T-cell (primary cell): ENCODE results near the gene OR6N1. TPM values are rescaled to one million over a fixed set of nuclear protein-coding genes. Genes with fewer than 3 reads are reported as not detected.

ENCODE experiments used
- ATAC-seq, 4 experiments: fragments of 200-7000 bp in 3 of 4; fragments of 150-1000 bp in 1 of 4; cut with Tn5 transposase; replicated peaks in 1 of 4; 1 replicate in 3 of 4; 2 replicates in 1 of 4; pipeline ENCODE4 v1.10.0; 2021; ENCODE audit warnings: moderate library complexity in 3 of 4, mild to moderate bottlenecking in 2 of 4, moderate number of reproducible peaks in 1 of 4
- CTCF ChIA-PET, 2 donors: fragments of 300-600 bp; sonication (Branson Sonifier 250); formaldehyde crosslinking; loops; one replicate each; lab custom pipeline; 2022; ENCODE audit warnings: antibody characterized with exemption in 2 of 2; lab: Charles Lee
- POLR2A ChIA-PET, 2 donors: fragments of 300-600 bp; sonication (Branson Sonifier 250); formaldehyde crosslinking; loops; one replicate each; lab custom pipeline; 2022; ENCODE audit warnings: antibody characterized with exemption in 2 of 2; lab: Charles Lee
- DNase-seq, 35 experiments: peaks; one replicate each; pipeline versions ENCODE4 v3.0.0 to v3.0.0-alpha.2; 2013 to 2023
- H3K27ac ChIP-seq: one replicate; pipeline ENCODE4 v1.5.1; 2013; ENCODE audit warnings: low read length
- H3K27me3 ChIP-seq, 2 experiments: replicated peaks in 1 of 2; 1 replicate in 1 of 2; 2 replicates in 1 of 2; pipeline versions ENCODE4 v1.6.1 to v1.7.0; 2013; ENCODE audit warnings: low read length in 1 of 2, mixed read lengths in 1 of 2; ENCODE audit not compliant: control insufficient read depth in 2 of 2, insufficient read depth in 2 of 2; ENCODE audit errors: extremely low read depth in 1 of 2
- H3K36me3 ChIP-seq, 2 donors: 1 replicate in 1 of 2; 2 replicates in 1 of 2; pipeline versions ENCODE4 v1.6.1 to v1.7.0; 2013; ENCODE audit warnings: low read length in 1 of 2; ENCODE audit not compliant: control insufficient read depth in 2 of 2, insufficient read depth in 1 of 2; ENCODE audit errors: extremely low read depth in 1 of 2
- H3K4me1 ChIP-seq, 2 experiments: 1 replicate in 1 of 2; 2 replicates in 1 of 2; pipeline versions ENCODE4 v1.6.1 to v1.7.0; 2013; ENCODE audit warnings: low read length in 2 of 2, mixed read lengths in 1 of 2; ENCODE audit not compliant: insufficient read depth in 2 of 2, control insufficient read depth in 1 of 2; ENCODE audit errors: extremely low read depth in 1 of 2
- H3K4me3 ChIP-seq, 2 donors: 1 replicate in 1 of 2; 2 replicates in 1 of 2; pipeline versions ENCODE4 v1.5.1 to v1.7.0; 2013; ENCODE audit warnings: mild to moderate bottlenecking in 2 of 2, low read length in 1 of 2, moderate library complexity in 1 of 2; ENCODE audit not compliant: control insufficient read depth in 1 of 2; ENCODE audit errors: extremely low read depth in 1 of 2
- H3K9me3 ChIP-seq: 2 replicates; pipeline ENCODE4 v1.7.0; 2013
- H3K27ac Mint-ChIP-seq, 2 donors: one replicate each; pipeline ENCODE4 v1.8.0; 2020 to 2021; ENCODE audit warnings: mild to moderate bottlenecking in 2 of 2, mixed read lengths in 2 of 2
- H3K27me3 Mint-ChIP-seq, 2 donors: one replicate each; pipeline ENCODE4 v1.8.0; 2021 to 2022; ENCODE audit warnings: mixed read lengths in 2 of 2
- H3K36me3 Mint-ChIP-seq: one replicate; pipeline ENCODE4 v1.8.0; 2021; ENCODE audit warnings: mixed read lengths
- H3K4me1 Mint-ChIP-seq, 3 donors: one replicate each; pipeline ENCODE4 v1.8.0; 2020 to 2022; ENCODE audit warnings: mixed read lengths in 3 of 3, mild to moderate bottlenecking in 1 of 3
- H3K4me3 Mint-ChIP-seq, 3 donors: one replicate each; pipeline ENCODE4 v1.8.0; 2020 to 2022; ENCODE audit warnings: mild to moderate bottlenecking in 3 of 3, mixed read lengths in 3 of 3, moderate library complexity in 3 of 3
- H3K9me3 Mint-ChIP-seq, 3 donors: one replicate each; pipeline ENCODE4 v1.8.0; 2020 to 2022; ENCODE audit warnings: mixed read lengths in 3 of 3
- WGBS: methylation state at CpG from one replicate; pipeline ENCODE4 v1.1.5; 2013; ENCODE audit warnings: missing lambda C conversion rate; ENCODE audit not compliant: insufficient coverage; 5-methylcytosine and 5-hydroxymethylcytosine counted together
- total RNA-seq, 35 experiments: library from RNA in 6 of 35; stranded (reverse) in 6 of 35; fragments of 120-200 nt in 1 of 35; gene quantifications; one replicate each; pipeline versions ENCODE4 v1.2.1 to v1.2.4 and lab custom pipeline; 2013 to 2026

OR6N1 gene
- total RNA-seq, 5 donors from 2014 or later (not counting 1 experiment from before 2014, with no cell fraction given), result not detected

DNA sequence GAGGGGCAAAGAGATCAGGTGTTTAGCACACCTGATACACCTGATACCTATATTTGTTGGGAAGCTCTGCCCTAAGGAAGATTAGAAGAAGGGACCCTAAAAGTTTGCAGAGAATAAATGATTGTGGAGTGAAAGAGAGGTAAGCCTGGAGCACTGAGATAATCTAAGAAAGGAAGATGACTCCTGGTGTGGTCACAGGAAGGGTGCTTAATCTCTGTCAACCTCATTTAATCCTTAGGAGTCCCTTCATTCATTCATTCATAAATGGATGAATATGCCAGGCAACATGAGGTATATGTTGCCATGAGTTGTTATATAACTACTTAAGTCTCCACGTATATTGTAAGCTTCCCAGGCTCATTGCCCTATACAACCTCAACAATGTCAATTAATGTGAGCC lies 43.0 kb upstream of the OR6N1 start:
- H3K27ac Mint-ChIP-seq, result no peak overlapping the region
- H3K36me3 Mint-ChIP-seq, result no peaks in the 10 kb centered on the region
- Histone ChIP-seq H3K4me1 (peaks cover 6 to 7% of the 10 kb centered on the region in 2 experiments), H3K36me3 (no peaks in the 10 kb centered on the region), H3K4me3 (no peak overlapping the region), H3K9me3 (no peaks in the 10 kb centered on the region), H3K27ac (no peak overlapping the region), H3K27me3 (no peaks in the 10 kb centered on the region)
- ChIA-PET CTCF (no interaction called here), POLR2A (interaction anchor here in 1 of 2 donors (0.6 kb wide), 1 partner anchor 828 kb away, joined by 8 read pairs; no protein-coding TSS in a partner anchor)
- no peaks in the 10 kb centered on the region for H3K9me3 Mint-ChIP-seq
- H3K27me3 Mint-ChIP-seq, result no peaks in the 10 kb centered on the region
- no peak for ATAC-seq
- no peak for DNase-seq
- peaks cover 7 to 18% (median 17%) of the 10 kb centered on the region in 3 donors for H3K4me1 Mint-ChIP-seq
- WGBS, result no CpG with 5 or more reads among the region's 1 CpG
- H3K4me3 Mint-ChIP-seq, result no peak overlapping the region

- no CpG with 5 or more reads among the region's 3 CpGs for WGBS
- no peak for DNase-seq
- H3K36me3 ChIP-seq, result no peaks in the 10 kb centered on the region
- H3K27ac Mint-ChIP-seq, result no peak overlapping the region
- H3K27me3 Mint-ChIP-seq, result no peaks in the 10 kb centered on the region
- peaks cover 0 to under 1% (median 0%) of the 10 kb centered on the region in 3 donors for H3K4me1 Mint-ChIP-seq
- ChIA-PET CTCF (no interaction called here), POLR2A (no interaction called here)
- no peak for ATAC-seq
- H3K27me3 ChIP-seq, result no peaks in the 10 kb centered on the region
- no peaks in the 10 kb centered on the region for H3K36me3 Mint-ChIP-seq
- H3K4me3 ChIP-seq, result no peak overlapping the region
- H3K4me3 Mint-ChIP-seq, result no peak overlapping the region
- no peaks in the 10 kb centered on the region for H3K9me3 ChIP-seq
- no peaks in the 10 kb centered on the region for H3K4me1 ChIP-seq
- H3K9me3 Mint-ChIP-seq, result no peaks in the 10 kb centered on the region
- no peak overlapping the region for H3K27ac ChIP-seq
These were observed 41.2 kb upstream of the OR6N1 start for GRCh38 chr1:158813164-158813563.

DNA sequence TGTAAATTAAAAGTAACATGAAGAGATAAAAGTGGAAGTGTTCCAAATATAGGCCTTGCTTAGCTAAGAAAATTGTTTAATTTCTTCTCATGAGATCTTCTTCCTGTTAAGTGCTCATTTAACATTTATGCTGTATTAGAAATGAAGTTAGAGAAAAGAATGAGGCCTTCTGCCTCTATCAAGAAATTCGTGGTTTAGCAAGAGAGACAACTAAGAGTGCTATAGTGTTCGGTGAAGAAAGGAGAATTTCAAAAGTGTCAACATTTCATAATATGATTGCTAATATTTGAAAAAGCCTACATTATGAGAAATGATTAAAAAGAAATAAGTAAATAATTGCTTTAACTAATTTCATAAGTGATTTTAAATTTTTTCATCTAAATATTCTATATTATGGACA lies 40.3 kb upstream of the OR6N1 start:
- Mint-ChIP-seq H3K4me3 (no peak overlapping the region), H3K36me3 (no peaks in the 10 kb centered on the region), H3K9me3 (no peaks in the 10 kb centered on the region), H3K4me1 (no peaks in the 10 kb centered on the region), H3K27me3 (peaks cover 0 to 1% of the 10 kb centered on the region in 2 donors), H3K27ac (no peak overlapping the region)
- Histone ChIP-seq H3K4me1 (no peaks in the 10 kb centered on the region), H3K27me3 (no peaks in the 10 kb centered on the region), H3K9me3 (no peaks in the 10 kb centered on the region), H3K36me3 (no peaks in the 10 kb centered on the region), H3K4me3 (no peak overlapping the region), H3K27ac (no peak overlapping the region)
- ATAC-seq, result no peak
- WGBS, result no CpG with 5 or more reads among the region's 2 CpGs
- ChIA-PET CTCF (no interaction called here), POLR2A (no interaction called here)
- no peak for DNase-seq

DNA sequence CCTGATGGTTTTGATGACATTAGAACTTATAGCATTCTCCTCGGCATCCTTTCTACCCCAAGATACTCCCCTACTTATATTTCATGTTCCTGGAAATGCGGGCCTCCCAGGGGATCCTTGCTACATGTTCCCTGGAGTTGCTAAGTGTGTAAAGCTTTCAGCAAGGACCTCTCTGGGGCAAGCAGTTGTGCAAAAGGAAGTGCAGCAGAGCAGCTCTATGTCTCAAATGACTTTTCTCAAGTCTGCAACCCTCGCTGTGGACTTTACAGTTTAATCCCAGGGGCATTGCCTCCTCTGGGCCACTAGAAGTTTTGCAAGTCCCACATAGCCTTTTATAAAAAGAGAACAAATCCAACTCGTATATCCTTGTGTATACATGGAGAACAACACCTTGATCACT lies 38.3 kb upstream of the OR6N1 start:
- Histone ChIP-seq H3K9me3 (no peaks in the 10 kb centered on the region), H3K4me1 (no peaks in the 10 kb centered on the region), H3K36me3 (no peaks in the 10 kb centered on the region), H3K27ac (no peak overlapping the region), H3K4me3 (no peak overlapping the region), H3K27me3 (no peaks in the 10 kb centered on the region)
- no peak overlapping the region for H3K27ac Mint-ChIP-seq
- ChIA-PET CTCF (interaction anchor here in 1 of 2 donors (0.6 kb wide), 1 partner anchor 108 kb away, joined by 5 read pairs; no protein-coding TSS in a partner anchor), POLR2A (no interaction called here)
- WGBS, result 100% methylated on average over 2 of the region's 4 CpGs
- no peaks in the 10 kb centered on the region for H3K4me1 Mint-ChIP-seq
- no peaks in the 10 kb centered on the region for H3K9me3 Mint-ChIP-seq
- no peak overlapping the region for H3K4me3 Mint-ChIP-seq
- peaks cover 3% of the 10 kb centered on the region in 2 donors for H3K27me3 Mint-ChIP-seq
- DNase-seq, result no peak
- no peaks in the 10 kb centered on the region for H3K36me3 Mint-ChIP-seq
- ATAC-seq, result no peak

DNA sequence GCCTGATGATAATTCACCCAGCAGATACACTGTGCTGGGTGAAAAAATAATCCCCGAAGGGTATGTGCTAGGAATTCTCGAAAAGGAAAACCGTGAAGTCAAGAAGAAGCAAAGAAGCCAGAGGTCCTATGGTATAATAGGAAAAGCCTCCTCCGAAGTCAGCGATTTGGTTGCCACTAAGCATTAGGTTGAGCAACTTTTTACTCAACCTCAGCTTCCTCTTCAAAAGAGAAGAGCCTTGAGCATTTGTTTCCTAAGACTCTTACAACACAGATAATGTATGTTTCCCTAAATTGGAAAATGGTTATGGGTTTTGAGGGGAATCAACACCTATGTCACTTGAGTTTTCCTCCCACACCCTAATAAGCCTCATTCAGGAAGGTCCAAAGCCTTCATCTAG lies 37.9 kb upstream of the OR6N1 start:
- no CpG with 5 or more reads among the region's 5 CpGs for WGBS
- H3K4me3 ChIP-seq, result no peak overlapping the region
- H3K27ac ChIP-seq, result no peak overlapping the region
- no peaks in the 10 kb centered on the region for H3K27me3 ChIP-seq
- H3K36me3 ChIP-seq, result no peaks in the 10 kb centered on the region
- Mint-ChIP-seq H3K9me3 (no peaks in the 10 kb centered on the region), H3K4me1 (no peaks in the 10 kb centered on the region), H3K4me3 (no peak overlapping the region), H3K27me3 (peaks cover 3% of the 10 kb centered on the region in 2 donors), H3K27ac (no peak overlapping the region), H3K36me3 (no peaks in the 10 kb centered on the region)
- ATAC-seq (no peak), DNase-seq (no peak)
- ChIA-PET CTCF (no interaction called here), POLR2A (no interaction called here)
- no peaks in the 10 kb centered on the region for H3K4me1 ChIP-seq
- no peaks in the 10 kb centered on the region for H3K9me3 ChIP-seq

GRCh38 chr1:158809256-158809655 lies 37.3 kb upstream of the OR6N1 start:
- no CpG with 5 or more reads among the region's 3 CpGs for WGBS
- no peaks in the 10 kb centered on the region for H3K4me1 ChIP-seq
- H3K4me3 ChIP-seq, result no peak overlapping the region
- no peaks in the 10 kb centered on the region for H3K9me3 ChIP-seq
- no peaks in the 10 kb centered on the region for H3K36me3 ChIP-seq
- ATAC-seq (no peak), DNase-seq (no peak)
- no peaks in the 10 kb centered on the region for H3K27me3 ChIP-seq
- H3K4me1 Mint-ChIP-seq, result no peaks in the 10 kb centered on the region
- H3K4me3 Mint-ChIP-seq, result no peak overlapping the region
- CTCF ChIA-PET, result no interaction called here
- H3K27ac Mint-ChIP-seq, result no peak overlapping the region
- peaks cover 3% of the 10 kb centered on the region in 2 donors for H3K27me3 Mint-ChIP-seq
- POLR2A ChIA-PET, result no interaction called here
- H3K9me3 Mint-ChIP-seq, result no peaks in the 10 kb centered on the region
- H3K27ac ChIP-seq, result no peak overlapping the region
- no peaks in the 10 kb centered on the region for H3K36me3 Mint-ChIP-seq
